ENCODE measurements around the gene FPGS. TPM values are rescaled to one million over a fixed set of nuclear protein-coding genes. Genes with fewer than 3 reads are reported as not detected.

Gene FPGS
- total and polyA plus RNA-seq, 7 donors, result 9.2 to 51.3 (median 32.6) TPM

DNA sequence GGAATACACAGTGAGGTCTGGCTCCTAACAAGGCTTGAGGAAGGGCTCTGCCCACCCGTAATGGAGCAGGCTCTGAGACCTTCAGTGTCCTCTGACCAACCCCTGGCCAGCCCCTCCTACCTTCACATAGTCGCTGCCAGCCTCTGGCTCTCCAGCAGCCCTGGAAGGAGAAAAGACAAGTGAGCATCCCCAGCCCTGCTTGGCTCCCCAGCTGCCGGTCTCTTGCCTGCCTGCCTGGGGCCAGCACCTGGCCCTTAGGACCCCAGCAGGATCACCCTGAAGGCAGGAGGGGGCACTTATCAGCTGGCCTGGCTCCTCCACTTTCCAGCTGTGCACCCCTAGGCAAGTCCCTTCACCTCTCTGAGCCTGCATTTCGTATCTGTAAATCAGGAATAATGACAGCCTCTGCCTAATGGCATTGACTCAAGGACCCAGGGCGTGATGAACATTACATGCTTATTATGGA, 41.2 kb upstream of the FPGS start:
- Histone ChIP-seq H3K4me1 (no peaks in the 10 kb centered on the region), H3K36me3 (no peaks in the 10 kb centered on the region), H3K27me3 (peaks cover 3 to 52% (median 11%) of the 10 kb centered on the region in 3 donors), H3K4me3 (no peak overlapping the region), H3K27ac (peak overlapping the region; percentile 35 to 65 (median 42)), H3K9me3 (no peaks in the 10 kb centered on the region)
- DNase-seq, result no peak
- TF ChIP-seq EP300 (IDR thresholded peaks at IDR 0.05), result no peak
- intact Hi-C loops (cut with DNase I), result no loop called here
- 28 to 70% methylated on average over 5 of the region's 5 CpGs for WGBS, 2 donors

- peak overlapping the region; percentile 35 to 65 (median 42) for H3K27ac ChIP-seq
- H3K36me3 ChIP-seq, result no peaks in the 10 kb centered on the region
- TF ChIP-seq EP300 (IDR thresholded peaks at IDR 0.05) (no peak), CTCF (IDR thresholded peaks at IDR 0.05) (no peak), POLR2A (IDR thresholded peaks at IDR 0.05) (no peak), POLR2AphosphoS5 (IDR thresholded peaks at IDR 0.05) (no peak)
- intact Hi-C loops (cut with DNase I), result no loop called here
- H3K4me3 ChIP-seq, result no peak overlapping the region
- H3K4me1 ChIP-seq, result no peaks in the 10 kb centered on the region
- DNase-seq, result no peak
- 37 to 48% methylated on average over 16 of the region's 16 CpGs for WGBS, 2 donors
- H3K9me3 ChIP-seq, result no peaks in the 10 kb centered on the region
- H3K27me3 ChIP-seq, result peaks cover 3 to 46% (median 11%) of the 10 kb centered on the region in 3 donors
These were observed 40.5 kb upstream of the FPGS start for GRCh38 chr9:127762111-127762676.

DNA sequence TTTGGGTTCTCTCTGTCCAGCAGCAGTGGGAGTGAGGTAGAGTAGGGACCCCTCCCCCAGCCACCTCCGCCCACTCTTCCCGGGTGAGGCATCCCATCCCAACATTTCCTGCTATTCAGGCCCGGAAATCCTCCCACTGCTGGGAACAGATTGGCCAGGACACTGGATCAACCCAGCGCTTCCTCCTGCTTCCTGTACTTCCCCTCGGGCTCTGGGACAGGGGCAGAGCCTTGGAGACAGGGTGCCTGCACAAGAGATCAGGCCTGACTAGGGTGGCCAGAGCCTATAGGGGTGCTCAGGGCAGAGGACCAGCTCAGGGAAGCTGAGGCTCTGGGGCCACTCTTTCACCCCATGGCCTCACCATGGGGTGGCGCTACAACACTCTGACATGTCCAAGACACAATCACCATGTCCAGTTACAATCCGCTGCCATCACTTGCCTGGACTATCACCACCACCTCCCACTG, 38.7 kb upstream of the FPGS start:
- peak overlapping the region in 3 of 4 donors; percentile 17 to 65 (median 39) for H3K27ac ChIP-seq
- H3K36me3 ChIP-seq, result no peaks in the 10 kb centered on the region
- H3K9me3 ChIP-seq, result no peaks in the 10 kb centered on the region
- no peak for TF ChIP-seq POLR2A (IDR thresholded peaks at IDR 0.05)
- peak in 3 of 4 donors; percentile 24 to 50 (median 48) for TF ChIP-seq POLR2AphosphoS5 (IDR thresholded peaks at IDR 0.05)
- TF ChIP-seq EP300 (IDR thresholded peaks at IDR 0.05), result peak in 1 of 4 donors; percentile 66
- TF ChIP-seq CTCF (IDR thresholded peaks at IDR 0.05), result peak in 1 of 4 experiments; percentile 10
- intact Hi-C loops (cut with DNase I), result no loop called here
- DNase-seq, result no peak
- no peak overlapping the region for H3K4me3 ChIP-seq
- no peaks in the 10 kb centered on the region for H3K4me1 ChIP-seq
- peaks cover 3 to 32% (median 11%) of the 10 kb centered on the region in 3 donors for H3K27me3 ChIP-seq
- WGBS, 2 donors, result 27 to 66% methylated on average over 7 of the region's 7 CpGs

GRCh38 chr9:127765418-127765817, 37.3 kb upstream of the FPGS start:
- Histone ChIP-seq H3K4me1 (peaks cover 0 to 3% (median under 1%) of the 10 kb centered on the region in 4 donors), H3K36me3 (no peaks in the 10 kb centered on the region), H3K27me3 (peaks cover 3 to 26% (median 4%) of the 10 kb centered on the region in 3 donors), H3K9me3 (no peaks in the 10 kb centered on the region), H3K27ac (peak overlapping the region in 2 of 4 donors; percentile 3 to 46), H3K4me3 (no peak overlapping the region)
- 68 to 81% methylated on average over 1 of the region's 1 CpG for WGBS, 2 donors
- TF ChIP-seq POLR2A (IDR thresholded peaks at IDR 0.05) (no peak), EP300 (IDR thresholded peaks at IDR 0.05) (no peak), CTCF (IDR thresholded peaks at IDR 0.05) (no peak), POLR2AphosphoS5 (IDR thresholded peaks at IDR 0.05) (no peak)
- intact Hi-C loops (cut with DNase I), result no loop called here
- no peak for DNase-seq

DNA sequence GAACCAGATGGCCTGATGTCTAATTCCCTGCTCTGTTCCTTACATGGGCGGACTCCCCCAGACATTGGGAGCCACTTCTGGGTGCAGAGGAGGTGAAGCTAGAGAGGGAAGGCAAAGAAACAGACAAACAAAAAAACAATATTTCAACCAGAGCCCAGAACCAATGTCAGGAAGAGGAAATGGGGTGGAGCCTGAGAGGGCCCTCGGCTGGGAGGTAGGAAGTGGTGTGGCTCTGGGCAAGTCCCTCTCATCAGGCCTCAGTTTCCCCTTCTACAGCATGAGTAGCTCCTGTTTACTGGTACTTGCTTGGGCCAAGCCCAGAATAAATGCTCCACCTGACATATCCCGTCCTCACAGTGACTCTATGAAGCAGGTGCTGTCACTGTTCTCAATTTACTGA, 35.3 kb upstream of the FPGS start:
- DNase-seq, result no peak
- intact Hi-C loops (cut with DNase I), result no loop called here
- Histone ChIP-seq H3K4me3 (no peak overlapping the region), H3K4me1 (peaks cover 0 to 12% (median 9%) of the 10 kb centered on the region in 4 donors), H3K27ac (peak overlapping the region; percentile 48 to 66 (median 52)), H3K36me3 (no peaks in the 10 kb centered on the region), H3K9me3 (no peaks in the 10 kb centered on the region), H3K27me3 (peaks cover 0 to 7% (median 0%) of the 10 kb centered on the region in 3 donors)
- no peak for TF ChIP-seq CTCF (IDR thresholded peaks at IDR 0.05)
- no peak for TF ChIP-seq POLR2AphosphoS5 (IDR thresholded peaks at IDR 0.05)
- TF ChIP-seq POLR2A (IDR thresholded peaks at IDR 0.05), result no peak
- no peak for TF ChIP-seq EP300 (IDR thresholded peaks at IDR 0.05)
- WGBS, 2 donors, result 58 to 61% methylated on average over 3 of the region's 3 CpGs
